ENCODE data around the gene TP53TG3D.
"Not testable (repeated sequence)": the region's sequence is repeated elsewhere in the genome, so short reads cannot be mapped to it uniquely, and the experiment has no call there.

DNA sequence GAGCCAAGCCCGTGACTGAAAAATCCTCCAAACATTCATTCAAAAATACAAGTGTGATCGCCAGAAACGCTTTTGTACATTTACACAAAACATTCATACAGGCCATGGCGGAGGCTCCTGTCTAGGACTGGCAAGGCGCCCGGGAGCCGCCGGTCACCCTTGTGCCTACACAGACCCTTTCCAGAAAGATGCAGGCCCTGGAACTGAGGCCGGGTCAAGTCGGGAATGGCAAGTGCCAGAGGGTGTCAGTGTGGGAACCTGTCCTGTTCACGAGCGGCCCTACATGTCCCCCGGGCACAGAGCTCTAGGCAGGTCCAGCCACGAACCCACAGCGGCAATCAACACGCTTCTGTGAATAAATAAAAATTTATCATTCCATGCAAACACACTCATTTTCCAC, 36.1 kb downstream of the TP53TG3D start:
- TF ChIP-seq EP300 (IDR thresholded peaks at IDR 0.05) = not testable (repeated sequence)
- TF ChIP-seq, protein P1, sequence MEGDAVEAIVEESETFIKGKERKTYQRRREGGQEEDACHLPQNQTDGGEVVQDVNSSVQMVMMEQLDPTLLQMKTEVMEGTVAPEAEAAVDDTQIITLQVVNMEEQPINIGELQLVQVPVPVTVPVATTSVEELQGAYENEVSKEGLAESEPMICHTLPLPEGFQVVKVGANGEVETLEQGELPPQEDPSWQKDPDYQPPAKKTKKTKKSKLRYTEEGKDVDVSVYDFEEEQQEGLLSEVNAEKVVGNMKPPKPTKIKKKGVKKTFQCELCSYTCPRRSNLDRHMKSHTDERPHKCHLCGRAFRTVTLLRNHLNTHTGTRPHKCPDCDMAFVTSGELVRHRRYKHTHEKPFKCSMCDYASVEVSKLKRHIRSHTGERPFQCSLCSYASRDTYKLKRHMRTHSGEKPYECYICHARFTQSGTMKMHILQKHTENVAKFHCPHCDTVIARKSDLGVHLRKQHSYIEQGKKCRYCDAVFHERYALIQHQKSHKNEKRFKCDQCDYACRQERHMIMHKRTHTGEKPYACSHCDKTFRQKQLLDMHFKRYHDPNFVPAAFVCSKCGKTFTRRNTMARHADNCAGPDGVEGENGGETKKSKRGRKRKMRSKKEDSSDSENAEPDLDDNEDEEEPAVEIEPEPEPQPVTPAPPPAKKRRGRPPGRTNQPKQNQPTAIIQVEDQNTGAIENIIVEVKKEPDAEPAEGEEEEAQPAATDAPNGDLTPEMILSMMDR (IDR thresholded peaks at IDR 0.05) = not testable (repeated sequence)
